ENCODE data around the gene RAD23A. TPM values are rescaled to one million over a fixed set of nuclear protein-coding genes. Genes with fewer than 3 reads are reported as not detected.

The RAD23A gene
- total RNA-seq, result 38.6 and 51.9 TPM in 2 replicates

DNA sequence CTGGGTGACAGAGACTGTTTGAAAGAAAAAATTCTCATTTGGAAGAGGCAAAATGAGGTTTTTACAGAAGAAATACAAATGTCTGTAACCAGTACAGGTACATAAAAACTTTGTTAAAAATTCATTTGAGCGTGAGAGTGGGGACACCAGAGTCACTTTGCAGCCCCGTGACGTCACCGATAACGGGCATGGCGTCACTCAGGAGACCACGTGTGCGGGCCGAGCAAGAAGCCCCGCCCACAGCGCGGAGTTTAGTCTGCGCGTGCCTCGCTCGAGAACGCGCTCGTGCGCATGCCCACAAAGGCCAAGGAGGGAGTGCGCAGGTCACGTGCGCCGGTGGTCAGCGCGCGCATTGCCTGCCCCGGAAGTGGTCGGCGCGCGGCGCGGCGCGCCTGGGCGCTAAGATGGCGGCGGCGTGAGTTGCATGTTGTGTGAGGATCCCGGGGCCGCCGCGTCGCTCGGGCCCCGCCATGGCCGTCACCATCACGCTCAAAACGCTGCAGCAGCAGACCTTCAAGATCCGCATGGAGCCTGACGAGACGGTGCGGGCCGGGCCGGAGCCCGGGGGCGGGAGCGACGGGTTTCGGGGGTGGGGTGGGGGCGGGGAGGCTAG lies at the start of gene RAD23A:
RAD23A (plus strand) TSS at position 384 of the 613 bp plus-strand sequence; CDS start at position 471, 87 bp downstream.

DNA sequence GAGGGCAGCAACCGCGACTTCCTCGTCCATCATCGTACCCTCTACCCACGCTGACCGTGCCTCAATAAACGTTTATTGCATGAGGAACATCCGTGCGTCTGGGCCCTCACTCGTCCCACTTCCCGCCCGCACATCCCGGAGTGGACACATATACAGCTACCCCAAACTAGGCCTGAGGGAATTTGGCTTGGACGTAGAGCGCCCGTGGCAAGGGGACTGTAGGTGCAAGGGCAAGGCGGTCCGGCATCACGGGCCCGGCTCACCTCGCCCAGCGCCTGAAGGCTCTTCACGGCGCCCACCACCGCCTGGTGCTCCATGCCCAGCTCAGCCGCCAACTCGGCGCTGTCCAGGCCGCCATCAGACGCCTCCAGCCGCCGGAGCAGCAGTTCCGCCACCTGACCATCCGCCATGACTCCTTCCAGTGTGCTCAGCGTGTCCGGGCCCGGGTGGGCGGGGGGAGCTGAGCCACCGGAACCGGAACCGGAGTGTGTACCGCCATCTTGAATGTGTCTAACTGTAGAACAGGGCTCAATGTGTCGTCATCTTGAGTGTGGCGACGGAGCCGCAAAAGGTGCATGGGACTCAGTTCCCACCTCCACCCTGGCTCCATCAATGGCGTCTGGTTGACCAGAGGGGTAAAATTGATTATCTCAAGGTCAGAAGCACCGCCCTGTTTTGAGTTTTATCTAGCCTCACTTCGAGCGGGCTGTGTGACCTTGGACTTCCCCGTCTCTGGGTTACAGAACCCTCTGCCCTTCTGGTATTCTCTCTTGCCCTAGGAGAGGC lies 12.2 kb upstream of the RAD23A start, which contains the start of gene FARSA:
FARSA (minus strand) TSS at position 425 of the 786 bp plus-strand sequence; CDS start at position 410, 15 bp downstream.

DNA sequence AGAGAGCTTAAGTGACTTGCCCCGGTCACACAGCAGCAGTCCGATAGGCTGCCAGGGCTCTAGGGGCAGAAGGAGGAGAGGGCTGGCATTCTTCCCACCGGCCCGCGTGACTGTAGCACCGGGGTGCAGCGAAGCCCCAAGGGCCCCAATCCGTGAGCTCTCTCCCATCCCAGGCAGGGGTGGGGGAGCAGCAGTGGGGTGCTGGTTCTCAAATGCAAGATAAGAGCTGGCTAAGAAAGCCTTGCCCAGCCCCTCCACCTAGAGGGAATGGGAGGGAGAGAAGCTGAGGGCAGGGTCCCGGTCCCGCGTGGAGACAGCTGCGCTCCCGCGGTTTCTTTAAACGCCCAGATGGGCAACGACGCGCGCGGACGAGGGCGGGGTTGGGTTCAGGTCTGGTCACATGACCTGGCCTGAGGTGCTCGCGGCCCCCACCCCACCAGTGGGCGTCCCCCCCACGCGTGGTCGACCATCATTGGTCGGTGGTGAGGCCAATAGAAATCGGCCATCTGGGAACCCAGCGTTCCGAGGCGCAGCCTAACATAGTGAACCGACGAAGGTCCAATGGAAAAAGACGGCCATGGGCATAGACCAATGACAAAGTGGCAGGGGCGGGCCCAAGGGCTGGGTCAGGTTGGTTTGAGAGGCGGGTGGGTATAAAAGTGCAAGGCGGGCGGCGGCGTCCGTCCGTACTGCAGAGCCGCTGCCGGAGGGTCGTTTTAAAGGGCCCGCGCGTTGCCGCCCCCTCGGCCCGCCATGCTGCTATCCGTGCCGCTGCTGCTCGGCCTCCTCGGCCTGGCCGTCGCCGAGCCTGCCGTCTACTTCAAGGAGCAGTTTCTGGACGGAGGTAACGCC lies 7.5 kb upstream of the RAD23A start, which contains the start of gene CALR:
CALR (plus strand) TSS at position 683 of the 852 bp plus-strand sequence; CDS start at position 754, 71 bp downstream.

DNA sequence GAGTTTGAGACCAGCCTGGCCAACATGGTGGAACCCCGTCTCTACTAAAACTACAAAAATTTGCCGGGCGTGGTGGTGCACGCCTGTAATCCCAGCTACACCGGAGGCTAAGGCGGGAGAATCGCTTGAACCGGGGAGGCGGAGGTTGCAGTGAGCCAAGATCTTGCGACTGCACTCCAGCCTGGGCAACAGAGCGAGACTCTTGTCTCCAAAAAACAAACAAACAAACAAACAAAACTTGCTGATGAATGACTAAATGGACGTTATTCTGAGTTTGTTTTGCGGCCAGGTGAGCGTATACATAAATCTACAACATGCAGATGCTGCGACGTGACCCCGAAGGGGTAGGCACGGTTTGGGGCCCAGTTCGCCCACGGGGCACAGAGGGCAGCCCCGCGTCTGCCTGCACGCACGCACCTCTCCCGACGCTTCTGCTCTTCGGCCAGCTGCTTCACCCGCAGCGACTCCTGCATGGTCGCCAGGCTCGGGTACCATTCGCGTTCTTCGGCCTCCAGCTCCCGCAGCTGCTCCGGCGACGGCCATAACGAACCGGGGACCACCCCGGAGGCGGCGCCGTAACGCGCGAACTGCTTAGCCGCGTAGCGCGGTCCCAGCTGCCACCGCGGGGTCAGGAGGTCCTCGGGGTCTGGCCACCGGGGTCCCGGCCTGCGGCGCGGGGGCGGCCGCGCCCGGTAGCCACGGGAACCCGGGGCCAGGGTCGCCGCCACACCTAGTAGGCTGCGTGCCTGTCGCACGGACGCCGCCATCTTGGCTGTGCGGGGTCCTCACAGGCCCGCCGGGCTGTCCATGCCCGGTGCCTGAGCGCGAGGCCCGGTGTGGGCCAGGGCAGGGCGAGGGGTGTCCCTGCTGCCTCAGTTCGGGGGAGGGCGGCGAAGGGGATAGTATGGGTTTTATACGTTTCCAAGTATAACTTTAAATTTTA lies 11.1 kb downstream of the RAD23A start, which contains the start of gene GADD45GIP1:
GADD45GIP1 (minus strand) TSS at position 778 of the 943 bp plus-strand sequence; CDS start at position 767, 11 bp downstream.

DNA sequence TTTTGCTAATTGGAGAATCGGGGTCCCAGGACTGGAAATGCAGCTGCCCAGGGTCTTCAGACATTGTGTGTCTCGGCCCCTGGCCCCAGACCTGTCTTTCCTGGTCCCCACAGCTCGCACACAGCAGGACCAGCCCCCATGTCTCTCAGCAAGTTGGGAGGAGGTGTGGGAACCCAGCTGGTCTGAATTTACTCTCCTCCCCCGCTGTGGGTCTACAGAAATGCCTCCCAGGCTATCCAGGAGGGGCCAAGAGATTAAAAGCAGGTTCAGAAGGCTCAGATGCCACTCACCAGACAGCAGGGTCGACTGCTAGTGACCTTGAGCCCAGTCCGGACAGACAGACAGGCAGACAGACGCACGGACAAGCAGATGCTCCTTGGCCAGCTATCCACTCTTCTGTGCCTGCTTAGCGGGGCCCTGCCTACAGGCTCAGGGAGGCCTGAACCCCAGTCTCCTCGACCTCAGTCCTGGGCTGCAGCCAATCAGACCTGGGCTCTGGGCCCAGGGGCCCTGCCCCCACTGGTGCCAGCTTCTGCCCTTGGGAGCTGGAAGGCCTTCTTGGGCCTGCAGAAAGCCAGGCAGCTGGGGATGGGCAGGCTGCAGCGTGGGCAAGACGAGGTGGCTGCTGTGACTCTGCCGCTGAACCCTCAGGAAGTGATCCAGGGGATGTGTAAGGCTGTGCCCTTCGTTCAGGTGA lies 23.8 kb downstream of the RAD23A start, which contains the start of gene DAND5:
DAND5 (plus strand) TSS at position 285 of the 697 bp plus-strand sequence; CDS start at position 370, 85 bp downstream.

DNA sequence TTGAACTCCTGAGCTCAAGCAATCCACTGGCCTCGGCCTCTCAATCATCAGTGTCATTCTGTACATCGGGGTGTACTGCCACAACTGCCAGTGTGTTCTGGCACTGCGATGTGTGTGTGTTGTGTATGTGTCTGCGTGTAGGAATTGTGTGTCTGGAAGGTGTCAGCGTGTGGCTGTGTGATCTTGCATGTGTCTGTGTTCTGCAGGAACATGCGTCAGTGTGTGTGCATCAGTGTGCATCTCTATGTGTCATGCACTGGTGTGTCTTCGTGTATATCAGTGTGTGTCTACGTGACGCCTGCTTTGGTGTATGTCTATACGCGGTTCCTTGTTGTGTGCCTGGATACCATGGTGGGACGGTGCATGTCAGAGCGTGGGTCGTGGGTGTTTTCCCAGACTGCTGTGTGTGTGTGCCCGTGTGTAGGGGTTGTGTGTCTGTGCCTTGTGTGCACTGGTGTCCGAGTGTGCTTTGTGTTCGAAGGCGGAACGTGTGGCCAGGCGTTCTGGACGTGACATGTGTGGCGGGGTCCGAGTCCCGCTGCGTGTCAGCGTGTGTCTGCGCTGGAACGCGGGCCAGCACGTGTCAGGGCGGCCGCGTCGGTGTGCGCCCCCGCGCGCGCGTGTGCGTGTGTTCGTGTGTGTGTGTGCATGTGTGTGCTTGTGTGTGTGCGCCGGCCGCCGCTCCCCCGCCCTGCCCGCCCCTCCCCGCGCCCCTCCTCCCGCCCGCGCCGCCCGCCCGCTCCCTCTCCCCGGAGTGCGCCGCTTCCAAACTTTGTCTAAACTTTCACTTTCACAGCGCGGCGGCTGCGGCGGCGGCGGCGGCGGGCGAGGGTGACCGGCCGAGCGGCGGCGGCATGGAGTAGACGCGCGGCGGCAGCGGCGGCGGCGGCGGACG lies 49.3 kb downstream of the RAD23A start, which contains the start of gene NFIX:
NFIX (plus strand) TSS at position 775 of the 895 bp plus-strand sequence. CDS start 363 bp downstream, outside the sequence.

Other genes starting within 250 kb of the RAD23A start
- 3.9 and 4.6 TPM in 2 replicates for gene FBXW9, start 249.2 kb upstream of the RAD23A start, total RNA-seq
- gene TNPO2, start 221.9 kb upstream of the RAD23A start, total RNA-seq, result 33.9 and 41.4 TPM in 2 replicates
- 118 and 120 TPM in 2 replicates for gene TRIR, start 211.2 kb upstream of the RAD23A start, total RNA-seq
- gene GET3, start 208.4 kb upstream of the RAD23A start, total RNA-seq, result 120 and 140 TPM in 2 replicates
- gene BEST2, start 194.1 kb upstream of the RAD23A start, total RNA-seq, result under 0.01 TPM in 2 replicates
- 16.4 and 22.4 TPM in 2 replicates for gene HOOK2, start 170.3 kb upstream of the RAD23A start, total RNA-seq
- 37.8 and 47.2 TPM in 2 replicates for gene JUNB, start 154.4 kb upstream of the RAD23A start, total RNA-seq
- gene PRDX2, start 144.1 kb upstream of the RAD23A start, total RNA-seq, result 130 and 210 TPM in 2 replicates
- 0.16 and 0.43 TPM in 2 replicates for gene THSD8, start 143.8 kb upstream of the RAD23A start, total RNA-seq
- gene RNASEH2A, start 139.3 kb upstream of the RAD23A start, total RNA-seq, result 7.6 TPM in 2 replicates
- 0.47 TPM in 1 of 2 replicates, not detected in the other for gene RTBDN, start 111.3 kb upstream of the RAD23A start, total RNA-seq
- gene MAST1, start 107.3 kb upstream of the RAD23A start, total RNA-seq, result 0.95 and 1.2 TPM in 2 replicates
- 22.5 and 31.5 TPM in 2 replicates for gene DNASE2, start 64.4 kb upstream of the RAD23A start, total RNA-seq
- not detected in 2 replicates for gene KLF1, start 58.7 kb upstream of the RAD23A start, total RNA-seq
- 12.4 and 14.8 TPM in 2 replicates for gene GCDH, start 54.7 kb upstream of the RAD23A start, total RNA-seq
- gene SYCE2, start 26.6 kb upstream of the RAD23A start, total RNA-seq, result 0.09 TPM in 1 of 2 replicates, not detected in the other
- 27.2 and 30.9 TPM in 2 replicates for gene FARSA, start 12.2 kb upstream of the RAD23A start, total RNA-seq
- 1,315 and 1,411 TPM in 2 replicates for gene CALR, start 7.3 kb upstream of the RAD23A start, total RNA-seq
- gene GADD45GIP1, start 11.4 kb downstream of the RAD23A start, total RNA-seq, result 15.8 and 27.1 TPM in 2 replicates
- gene DAND5, start 23.7 kb downstream of the RAD23A start, total RNA-seq, result not detected in 2 replicates
- gene NFIX, start 49.6 kb downstream of the RAD23A start, total RNA-seq, result 95.4 and 122 TPM in 2 replicates
- gene LYL1, start 157.0 kb downstream of the RAD23A start, total RNA-seq, result 0.32 and 0.34 TPM in 2 replicates
- gene TRMT1, start 170.9 kb downstream of the RAD23A start, total RNA-seq, result 22.5 and 24.2 TPM in 2 replicates
- 19.6 and 29.3 TPM in 2 replicates for gene NACC1, start 172.4 kb downstream of the RAD23A start, total RNA-seq
- gene STX10, start 204.5 kb downstream of the RAD23A start, total RNA-seq, result 76.8 and 92.4 TPM in 2 replicates
- 8.7 and 9.8 TPM in 2 replicates for gene IER2, start 204.5 kb downstream of the RAD23A start, total RNA-seq